GM18868 (cell line): ENCODE data around the gene SERPINA4.

ENCODE experiments used
- ATAC-seq: cut with Tn5 transposase; IDR thresholded peaks from one replicate; pipeline ENCODE4 v1.9.1; 2021; ENCODE audit warnings: mild to moderate bottlenecking, moderate library complexity; ENCODE audit not compliant: unreplicated experiment

Gene SERPINA4, protein sequence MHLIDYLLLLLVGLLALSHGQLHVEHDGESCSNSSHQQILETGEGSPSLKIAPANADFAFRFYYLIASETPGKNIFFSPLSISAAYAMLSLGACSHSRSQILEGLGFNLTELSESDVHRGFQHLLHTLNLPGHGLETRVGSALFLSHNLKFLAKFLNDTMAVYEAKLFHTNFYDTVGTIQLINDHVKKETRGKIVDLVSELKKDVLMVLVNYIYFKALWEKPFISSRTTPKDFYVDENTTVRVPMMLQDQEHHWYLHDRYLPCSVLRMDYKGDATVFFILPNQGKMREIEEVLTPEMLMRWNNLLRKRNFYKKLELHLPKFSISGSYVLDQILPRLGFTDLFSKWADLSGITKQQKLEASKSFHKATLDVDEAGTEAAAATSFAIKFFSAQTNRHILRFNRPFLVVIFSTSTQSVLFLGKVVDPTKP

DNA sequence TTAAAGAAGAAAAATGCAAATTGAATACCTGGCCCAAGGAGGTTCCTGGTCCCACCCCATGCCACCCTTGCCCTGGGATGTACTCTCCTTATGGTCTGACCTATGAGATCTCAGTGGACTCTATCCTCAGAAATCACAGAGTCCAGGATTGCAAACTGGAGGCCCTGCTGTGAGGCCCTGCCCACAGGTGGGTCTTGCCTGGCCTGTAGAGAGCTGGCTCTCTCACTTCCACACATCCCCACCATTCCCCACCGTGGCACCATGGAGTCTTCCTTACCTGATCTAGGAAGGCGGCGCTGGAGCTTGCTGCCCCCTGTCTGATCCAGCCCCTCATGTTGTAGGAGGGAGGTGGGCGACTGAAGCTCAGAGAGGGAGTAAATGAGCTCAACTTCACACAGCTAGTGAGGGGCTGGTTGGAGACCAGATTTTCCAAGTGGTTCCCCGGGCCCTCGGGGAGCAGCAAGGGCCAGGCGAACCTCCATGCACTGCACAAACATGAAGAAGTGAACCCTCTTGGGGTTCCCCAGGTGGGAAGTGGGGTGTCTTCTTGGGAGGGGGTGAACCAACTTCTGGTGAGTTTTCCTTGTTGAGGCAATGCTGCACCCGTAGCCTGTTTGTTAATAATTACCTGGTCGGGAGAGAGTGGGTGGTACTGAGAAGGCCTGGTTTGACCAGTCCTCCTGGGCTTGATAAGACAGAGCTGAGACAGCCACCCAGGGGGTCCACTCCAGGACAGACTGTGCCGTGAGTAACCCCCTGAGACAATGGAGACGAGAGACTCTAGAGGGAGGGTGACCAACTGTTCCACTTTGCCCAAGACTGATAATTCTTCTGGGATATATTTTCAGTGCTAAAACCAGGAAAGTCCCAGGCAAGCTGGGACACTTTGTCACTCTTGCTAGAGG lies at the start of gene SERPINA4:
TSS of gene SERPINA4 (plus strand) at position 692 of the 905 bp plus-strand sequence. CDS start 2,041 bp downstream, outside the sequence.
- ATAC-seq, result no peak

DNA sequence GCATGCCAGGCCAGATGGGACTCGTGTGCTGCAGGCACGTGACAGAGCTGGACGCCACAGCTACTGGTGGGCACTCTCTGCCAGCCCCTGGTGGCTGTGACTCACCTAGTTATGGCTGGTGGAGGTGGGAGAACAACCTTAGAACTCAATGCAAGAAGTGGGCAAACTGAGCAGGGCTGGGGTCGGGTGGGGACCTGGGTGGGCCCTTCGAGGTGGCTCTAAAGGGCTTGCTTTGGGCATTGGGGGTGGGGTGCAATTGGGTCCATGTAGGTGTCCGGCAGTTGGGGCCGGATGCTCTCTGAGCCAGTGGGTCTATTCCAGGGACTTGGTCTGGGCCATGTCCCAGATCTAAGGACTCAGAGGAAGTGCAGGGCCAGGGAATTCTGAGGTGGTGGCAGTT lies 46.9 kb upstream of the SERPINA4 start:
- ATAC-seq, result no peak

DNA sequence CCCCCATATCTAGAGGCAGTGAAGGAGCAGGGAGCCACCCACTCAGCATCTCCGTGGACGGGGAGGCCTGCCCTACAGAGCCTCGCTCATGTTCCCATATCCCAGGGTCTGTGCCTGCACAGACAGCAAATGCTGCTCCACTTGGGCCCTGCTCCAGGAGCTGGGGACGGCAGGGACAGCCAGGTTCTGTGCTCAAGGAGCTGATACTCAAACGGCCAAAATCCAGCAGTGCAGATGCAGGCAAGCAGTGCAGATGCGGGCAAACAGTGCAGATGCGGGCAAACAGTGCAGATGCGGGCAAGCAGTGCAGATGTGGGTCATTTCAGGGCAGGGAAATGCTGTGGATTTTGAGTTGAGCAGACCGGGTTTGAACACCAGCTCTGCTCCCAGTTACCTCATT lies 45.8 kb upstream of the SERPINA4 start:
- no peak for ATAC-seq

DNA sequence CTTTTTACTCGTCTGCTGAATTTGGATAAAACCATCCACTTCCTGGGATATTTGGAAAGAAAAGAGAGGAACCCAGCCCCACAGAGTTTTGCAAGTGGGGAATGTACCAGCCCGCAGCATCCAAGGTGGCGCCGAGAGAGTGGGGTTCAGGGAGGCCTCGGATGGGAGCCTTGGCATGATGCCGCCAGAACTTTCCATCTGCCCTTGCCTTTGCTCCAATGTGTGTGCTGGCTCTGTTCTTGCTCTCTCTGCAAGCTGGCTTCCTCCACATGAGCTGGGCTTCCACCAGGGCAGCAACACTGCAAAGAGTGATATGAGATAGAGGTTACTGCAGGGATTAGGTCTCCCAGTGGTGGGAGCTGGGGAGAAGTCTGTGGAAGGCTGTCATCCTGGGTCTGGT lies 45.4 kb upstream of the SERPINA4 start:
- no peak for ATAC-seq

DNA sequence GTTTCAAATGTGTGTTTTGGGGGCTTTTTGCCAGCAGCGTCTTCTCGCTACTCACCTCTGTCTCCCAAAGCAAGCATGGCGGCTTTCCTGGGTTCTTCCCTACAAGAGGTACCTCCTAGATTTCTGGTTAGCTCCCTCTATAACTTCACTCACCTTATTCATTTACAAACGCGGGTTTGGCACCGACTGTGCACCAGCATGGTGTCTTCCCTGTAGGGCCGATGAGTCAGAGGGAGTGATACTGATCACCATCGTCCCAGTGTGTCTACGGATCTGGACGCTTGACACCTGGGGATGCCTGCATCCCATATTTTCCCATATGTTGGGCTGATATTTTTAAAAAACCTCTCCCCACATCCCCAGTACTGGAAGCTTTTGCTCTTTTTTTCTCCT lies 44.0 kb upstream of the SERPINA4 start:
- no peak for ATAC-seq

DNA sequence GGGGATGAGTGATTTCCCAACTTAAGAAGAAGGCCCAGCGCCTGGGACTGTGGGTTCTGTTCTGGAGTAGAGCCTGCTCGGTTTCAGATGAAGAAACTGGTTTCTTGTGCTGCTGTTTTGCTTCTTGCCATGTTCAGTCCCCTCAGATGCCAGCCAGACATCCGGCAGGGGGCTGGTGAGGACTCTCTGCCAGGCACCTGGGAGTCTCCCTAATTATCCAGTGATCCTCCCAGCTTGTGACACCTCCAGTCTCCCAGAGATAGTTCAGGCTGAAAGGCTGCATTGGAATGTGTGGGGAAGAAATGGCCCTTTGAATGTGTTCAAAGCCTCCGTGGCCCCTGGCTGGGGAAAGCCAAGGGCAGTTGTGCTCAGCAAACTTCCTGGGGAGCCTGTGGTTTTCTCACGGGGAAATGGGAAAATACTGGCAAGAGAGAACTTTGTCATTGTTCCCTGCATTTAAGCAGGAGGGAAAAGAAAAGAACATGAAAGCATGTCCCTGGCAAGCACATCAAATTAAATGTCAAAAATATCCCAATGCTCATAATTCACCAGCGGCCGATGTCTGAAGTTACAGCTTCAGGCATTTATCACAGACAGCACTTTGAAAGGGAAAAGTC lies 43.5 kb upstream of the SERPINA4 start:
- ATAC-seq, result no peak

DNA sequence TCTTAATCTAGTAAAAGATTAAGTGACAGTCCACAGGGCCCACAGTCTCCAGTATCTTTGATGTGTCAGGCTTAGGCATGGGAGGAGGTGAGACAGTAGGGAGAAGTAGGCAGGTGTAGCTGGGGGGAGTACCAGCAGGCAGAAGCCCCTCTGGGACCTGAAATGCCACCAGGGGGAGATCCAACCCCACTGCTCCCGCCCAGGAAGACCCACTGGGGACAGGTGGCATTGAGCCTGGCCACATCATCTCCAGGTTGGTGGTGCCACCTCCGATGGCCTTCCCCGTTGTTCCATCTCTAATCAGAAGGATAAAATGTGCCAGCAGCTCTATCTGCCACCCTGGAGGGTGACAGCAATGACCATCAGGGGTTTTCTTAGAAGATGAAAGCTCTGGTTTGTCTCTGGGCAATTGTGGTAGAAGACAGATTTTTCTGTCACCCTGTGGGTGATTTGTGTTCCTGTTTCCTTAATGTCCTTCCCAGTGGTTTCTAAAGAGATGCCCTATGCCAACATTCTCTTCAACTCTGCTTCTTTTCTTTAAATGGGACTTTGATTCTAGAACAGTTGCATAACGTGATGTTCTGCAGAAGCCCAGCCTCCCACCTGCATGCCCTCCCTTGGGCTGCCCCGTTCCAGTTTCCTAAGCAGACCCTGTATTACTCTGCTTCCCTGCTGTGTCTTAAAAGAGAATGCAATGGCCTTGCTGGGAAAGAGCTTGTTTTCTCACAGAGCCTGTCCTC lies 39.7 kb upstream of the SERPINA4 start:
- ATAC-seq, result no peak

DNA sequence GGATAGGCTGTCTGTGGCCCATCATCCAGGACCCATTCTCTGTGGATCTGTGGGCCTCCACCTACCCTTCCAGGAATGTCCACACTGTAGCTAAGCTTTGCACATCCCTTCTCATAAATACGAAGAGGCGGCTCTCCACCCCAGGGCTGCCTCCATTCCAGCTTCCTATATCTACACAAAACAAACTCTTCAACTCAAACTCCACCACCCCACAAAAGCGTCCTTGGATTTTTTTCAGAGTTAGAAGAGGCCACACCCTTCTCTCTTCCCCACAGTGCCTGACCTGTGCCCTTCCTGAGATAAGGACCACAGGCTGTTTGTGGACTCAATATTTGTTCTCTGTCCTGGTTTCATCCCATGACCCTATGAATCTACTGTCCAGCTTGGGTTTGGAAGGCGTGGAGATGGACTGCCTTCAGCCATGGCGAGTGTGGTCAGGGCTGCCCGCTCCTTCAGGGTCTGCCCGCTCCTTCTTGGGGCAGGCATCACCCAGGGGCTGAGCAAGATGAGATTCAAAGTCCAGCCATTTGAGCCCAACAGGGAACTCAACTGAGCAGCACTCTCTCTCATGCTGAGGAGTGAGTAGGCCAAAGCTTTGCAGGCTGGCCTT lies 39.0 kb upstream of the SERPINA4 start:
- ATAC-seq, result no peak

DNA sequence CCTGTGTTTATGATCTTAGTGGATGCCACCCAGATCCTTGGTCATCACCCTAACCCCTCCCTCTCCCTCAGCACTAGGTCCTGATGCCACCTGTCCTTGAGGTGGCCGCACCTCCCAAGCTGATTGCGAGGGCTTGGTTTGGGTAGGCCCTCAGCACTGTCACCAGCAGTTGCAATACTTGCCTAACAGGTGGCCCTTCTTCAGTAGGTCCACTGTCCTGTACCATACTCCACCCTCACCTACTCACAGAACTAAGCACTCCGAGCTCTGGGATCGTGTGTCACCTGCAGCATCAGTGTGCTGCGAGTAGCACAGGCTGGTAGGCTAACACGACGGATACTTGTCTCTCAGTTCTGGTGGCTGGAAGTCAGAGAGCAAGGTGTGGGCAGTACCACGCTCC lies 38.0 kb upstream of the SERPINA4 start:
- no peak for ATAC-seq

DNA sequence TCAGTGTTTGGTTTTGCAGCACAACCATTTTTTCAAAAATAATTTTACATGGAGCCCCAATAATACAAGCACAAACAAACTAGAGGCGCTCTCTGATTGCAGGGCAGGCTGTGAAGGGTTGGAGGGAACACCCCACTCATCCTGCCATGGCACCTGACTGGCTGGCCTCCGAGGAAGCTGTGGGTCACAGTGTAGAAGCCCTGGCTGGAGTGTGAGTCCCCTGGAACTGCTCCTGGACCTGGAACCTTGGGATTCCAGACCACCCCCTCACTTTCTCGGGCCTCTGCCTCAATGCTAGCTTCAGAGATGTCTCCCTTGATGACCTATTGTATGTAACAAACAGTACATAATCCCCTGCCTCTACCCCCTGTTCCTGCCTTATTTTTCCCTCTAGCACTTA lies 37.1 kb upstream of the SERPINA4 start:
- no peak for ATAC-seq

DNA sequence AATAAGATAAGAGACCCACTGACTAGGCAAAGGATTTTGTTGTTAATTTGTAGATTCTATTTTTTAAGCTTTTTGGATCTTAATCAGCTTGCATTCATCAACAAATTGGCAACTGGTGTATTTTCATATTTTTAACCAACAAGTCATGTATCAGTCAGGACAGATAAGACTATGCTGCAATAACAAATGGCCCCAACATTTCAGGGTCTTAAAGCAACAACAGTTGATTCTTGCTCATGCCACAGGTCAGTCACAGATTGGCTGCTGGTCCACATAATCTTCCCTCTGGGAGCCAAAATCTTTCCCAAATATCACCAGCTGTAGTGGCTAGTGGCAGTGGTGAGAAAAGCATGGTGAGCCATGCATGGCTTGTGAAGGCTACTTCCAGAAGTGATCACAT lies 30.1 kb upstream of the SERPINA4 start:
- no peak for ATAC-seq

DNA sequence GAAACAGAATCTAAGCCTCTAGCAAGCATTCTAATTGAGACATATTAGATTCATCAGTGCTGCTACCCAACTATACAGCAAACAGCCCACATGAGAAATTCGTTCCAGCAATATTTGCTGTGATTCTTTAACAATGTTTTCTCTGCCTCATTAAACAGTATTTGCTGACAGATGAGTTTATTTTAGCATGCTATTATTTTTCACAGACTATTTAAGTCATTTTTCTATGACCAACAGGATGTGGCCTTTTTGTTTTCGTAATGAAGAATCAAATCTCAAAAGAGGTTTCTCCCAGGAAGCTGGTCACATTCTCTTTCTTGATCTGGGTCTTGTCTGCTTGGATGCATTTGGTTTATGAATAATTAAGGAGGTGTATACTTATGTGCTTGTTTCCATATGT lies 28.8 kb upstream of the SERPINA4 start:
- peak; percentile 63 for ATAC-seq

DNA sequence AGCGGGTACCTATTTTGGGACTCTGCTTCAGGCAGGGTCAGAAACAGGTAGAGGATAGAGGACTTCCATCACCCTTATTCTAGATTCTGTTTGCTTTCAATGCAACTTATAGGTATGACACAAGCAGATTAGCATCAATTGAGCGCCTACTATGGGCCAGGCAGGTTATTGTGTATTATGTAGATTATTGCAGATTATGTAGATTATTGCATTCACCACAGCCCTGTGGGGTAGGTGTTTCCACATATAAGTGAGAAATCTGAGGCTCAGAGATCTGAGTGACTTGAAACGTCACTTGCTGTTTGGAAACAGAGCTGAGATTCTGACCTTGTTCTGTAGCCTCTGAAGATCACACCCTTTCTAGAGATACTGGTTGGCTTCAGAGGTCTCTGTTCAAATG lies 25.7 kb upstream of the SERPINA4 start:
- no peak for ATAC-seq

DNA sequence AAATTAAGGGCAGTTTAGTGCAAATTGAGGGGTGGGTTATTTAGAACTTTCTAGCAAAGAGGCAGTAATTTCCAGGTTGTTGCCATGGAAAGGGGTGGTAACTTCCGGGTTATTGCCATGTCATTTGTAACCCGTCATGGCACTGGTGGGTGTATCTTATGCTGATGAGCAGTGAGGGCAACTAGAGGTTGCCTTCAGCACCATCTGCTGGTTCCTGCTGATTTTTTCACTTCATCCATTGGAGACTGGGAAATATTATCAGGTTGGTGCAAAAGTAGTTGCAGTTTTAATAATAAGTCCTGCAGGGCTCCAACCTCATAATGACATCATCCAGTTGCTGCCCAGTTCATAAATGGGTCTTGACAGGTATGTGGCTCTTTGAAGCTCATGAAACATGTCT lies 24.4 kb upstream of the SERPINA4 start:
- ATAC-seq, result no peak

DNA sequence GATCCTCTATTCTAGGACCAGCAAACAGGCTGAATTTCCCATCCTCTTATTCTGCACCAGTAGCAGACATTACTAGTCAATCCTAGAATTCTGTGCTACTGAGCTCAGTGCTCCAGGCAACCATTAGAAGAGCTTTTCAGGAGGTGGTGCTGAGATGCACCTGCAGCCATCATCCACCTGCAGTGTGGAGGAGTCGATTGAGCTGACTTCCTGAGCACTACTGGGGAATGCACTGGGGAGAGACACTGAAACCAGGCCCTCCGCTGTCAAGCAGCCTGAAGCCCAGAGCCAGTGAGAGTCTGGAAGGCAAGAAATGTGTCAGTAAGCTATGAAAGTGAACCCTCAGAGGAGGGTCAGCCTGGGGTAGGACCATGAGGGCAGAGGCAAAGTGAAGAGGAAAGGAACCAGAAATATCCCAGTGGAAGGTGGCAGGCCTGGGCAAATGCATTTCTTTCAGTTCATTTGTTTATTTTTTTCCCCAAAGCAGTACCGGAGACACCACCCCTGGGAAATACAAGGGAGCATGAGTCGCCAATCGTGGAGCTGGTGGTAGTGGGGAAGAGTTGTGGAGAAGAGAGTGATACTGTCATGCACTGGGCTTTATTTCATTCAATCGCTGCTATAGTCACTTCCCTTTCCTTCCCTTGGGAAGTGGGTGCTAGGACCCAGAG lies 23.0 kb upstream of the SERPINA4 start:
- peak; percentile 35 for ATAC-seq

DNA sequence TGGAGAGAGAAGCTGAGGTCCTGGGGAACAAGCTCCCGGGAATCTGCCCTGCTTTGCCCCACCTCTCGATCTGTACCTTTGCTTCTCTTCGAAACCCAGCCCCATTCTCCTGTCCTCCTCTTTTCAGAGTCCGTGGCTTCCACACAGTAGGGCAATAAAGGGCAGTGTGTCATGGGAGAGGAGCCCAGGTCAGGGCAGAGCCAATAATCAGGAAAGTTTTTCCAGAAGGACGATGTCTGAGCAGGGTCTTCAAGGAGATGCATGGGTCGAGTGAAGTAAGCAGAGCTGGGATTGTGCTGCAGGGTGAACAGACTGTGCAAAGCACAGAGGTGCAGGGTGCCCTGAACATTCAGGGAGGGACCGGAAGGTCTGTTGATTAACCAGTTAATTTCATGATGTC lies 22.1 kb upstream of the SERPINA4 start:
- ATAC-seq, result no peak

DNA sequence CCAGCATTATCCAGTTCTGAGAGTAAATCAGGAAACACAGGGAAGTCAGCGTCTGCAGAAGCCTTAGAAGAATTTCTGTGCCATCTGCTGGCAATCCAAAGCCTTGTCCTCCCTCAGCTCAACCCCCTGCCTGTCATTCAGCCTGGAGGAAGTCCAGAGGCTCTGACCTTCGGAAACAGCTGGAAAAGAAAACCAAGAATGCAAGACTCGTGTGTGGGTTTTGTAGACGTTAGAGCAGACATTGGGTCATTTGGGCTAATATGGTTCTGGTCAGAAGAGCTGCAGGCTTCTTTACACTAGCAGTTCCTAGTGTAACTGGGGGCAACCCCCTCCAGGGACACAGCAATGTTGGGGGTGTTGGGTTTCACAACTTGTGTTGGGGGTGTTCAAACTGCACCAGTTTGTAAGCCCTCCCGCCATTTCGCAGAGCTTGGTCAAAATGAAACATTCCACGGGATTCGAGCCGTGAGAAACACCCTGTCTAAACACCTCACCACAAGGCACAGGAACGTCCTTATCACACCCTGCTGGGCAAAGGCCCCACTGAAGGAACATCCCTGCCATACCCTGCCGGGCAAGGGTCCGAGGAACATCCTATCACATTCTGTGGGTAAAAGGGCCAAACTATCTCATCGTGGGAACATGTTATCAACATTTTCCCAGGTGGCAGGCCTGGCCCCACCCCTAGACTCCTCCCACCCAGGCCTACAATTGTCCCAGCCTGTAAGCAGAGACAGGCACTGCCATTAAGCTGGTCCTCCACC lies 21.0 kb upstream of the SERPINA4 start:
- ATAC-seq, result peak; percentile 37

DNA sequence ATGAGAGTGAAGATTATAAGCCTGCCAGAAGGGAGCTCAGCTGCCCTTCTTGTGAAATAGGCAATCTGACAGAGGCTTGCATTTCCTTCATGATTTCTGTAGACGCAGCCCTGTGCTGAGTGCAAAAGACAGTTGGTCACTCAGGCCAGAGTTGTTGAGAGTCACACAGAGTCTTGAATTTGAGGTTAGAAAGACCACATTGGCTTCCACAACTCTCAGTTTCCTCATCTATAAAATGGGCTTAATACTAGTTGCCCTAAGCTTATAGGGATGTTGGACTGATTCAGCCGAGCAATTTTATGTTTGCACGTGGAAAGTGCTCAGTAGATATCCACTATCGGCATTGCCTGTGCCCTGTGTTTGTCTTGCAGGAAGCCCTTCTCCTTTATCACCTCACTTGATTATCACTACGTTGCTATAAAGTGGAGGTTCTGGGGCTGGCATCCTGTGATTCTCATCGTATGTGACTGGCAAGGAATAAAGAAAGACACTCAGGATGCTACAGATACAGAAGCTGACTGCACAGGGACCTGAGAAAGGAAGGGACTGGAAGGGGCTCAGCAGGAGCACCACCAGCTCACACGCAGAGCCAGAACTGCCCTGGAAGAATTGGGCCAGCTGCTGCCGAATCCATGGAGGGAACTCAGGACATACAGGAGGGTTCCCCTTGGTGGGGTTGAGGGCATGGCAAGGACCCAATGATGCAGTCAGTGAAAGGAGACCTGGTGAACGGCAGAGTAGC lies 19.8 kb upstream of the SERPINA4 start:
- ATAC-seq, result no peak
